Measurements from ENCODE around the gene VAPA.

GRCh38 chr18:9887992-9888391, 25.8 kb upstream of the VAPA start:
- TF ChIP-seq, protein P1, sequence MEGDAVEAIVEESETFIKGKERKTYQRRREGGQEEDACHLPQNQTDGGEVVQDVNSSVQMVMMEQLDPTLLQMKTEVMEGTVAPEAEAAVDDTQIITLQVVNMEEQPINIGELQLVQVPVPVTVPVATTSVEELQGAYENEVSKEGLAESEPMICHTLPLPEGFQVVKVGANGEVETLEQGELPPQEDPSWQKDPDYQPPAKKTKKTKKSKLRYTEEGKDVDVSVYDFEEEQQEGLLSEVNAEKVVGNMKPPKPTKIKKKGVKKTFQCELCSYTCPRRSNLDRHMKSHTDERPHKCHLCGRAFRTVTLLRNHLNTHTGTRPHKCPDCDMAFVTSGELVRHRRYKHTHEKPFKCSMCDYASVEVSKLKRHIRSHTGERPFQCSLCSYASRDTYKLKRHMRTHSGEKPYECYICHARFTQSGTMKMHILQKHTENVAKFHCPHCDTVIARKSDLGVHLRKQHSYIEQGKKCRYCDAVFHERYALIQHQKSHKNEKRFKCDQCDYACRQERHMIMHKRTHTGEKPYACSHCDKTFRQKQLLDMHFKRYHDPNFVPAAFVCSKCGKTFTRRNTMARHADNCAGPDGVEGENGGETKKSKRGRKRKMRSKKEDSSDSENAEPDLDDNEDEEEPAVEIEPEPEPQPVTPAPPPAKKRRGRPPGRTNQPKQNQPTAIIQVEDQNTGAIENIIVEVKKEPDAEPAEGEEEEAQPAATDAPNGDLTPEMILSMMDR (IDR thresholded peaks at IDR 0.05), result no peak
- TF ChIP-seq IRF1 (CRISPR knock-in tag; IDR thresholded peaks at IDR 0.05) (no peak), MAX (CRISPR knock-in tag; IDR thresholded peaks at IDR 0.05) (no peak), ZNF423 (CRISPR knock-in tag; IDR thresholded peaks at IDR 0.05) (no peak), AFF4 (CRISPR knock-in tag; IDR thresholded peaks at IDR 0.05; ENCODE audit: borderline replicate concordance) (no peak), MLX (CRISPR knock-in tag; IDR thresholded peaks at IDR 0.05) (no peak), TEAD4 (CRISPR knock-in tag; IDR thresholded peaks at IDR 0.05) (no peak), JUN (CRISPR knock-in tag; IDR thresholded peaks at IDR 0.05) (no peak), FOXJ3 (CRISPR knock-in tag; IDR thresholded peaks at IDR 0.05; ENCODE audit: borderline replicate concordance) (no peak), RELA (CRISPR knock-in tag; IDR thresholded peaks at IDR 0.05; ENCODE audit: borderline replicate concordance) (no peak), ZBTB21 (CRISPR knock-in tag; IDR thresholded peaks at IDR 0.05; ENCODE audit: borderline replicate concordance) (no peak)
- TF ChIP-seq, protein P2, sequence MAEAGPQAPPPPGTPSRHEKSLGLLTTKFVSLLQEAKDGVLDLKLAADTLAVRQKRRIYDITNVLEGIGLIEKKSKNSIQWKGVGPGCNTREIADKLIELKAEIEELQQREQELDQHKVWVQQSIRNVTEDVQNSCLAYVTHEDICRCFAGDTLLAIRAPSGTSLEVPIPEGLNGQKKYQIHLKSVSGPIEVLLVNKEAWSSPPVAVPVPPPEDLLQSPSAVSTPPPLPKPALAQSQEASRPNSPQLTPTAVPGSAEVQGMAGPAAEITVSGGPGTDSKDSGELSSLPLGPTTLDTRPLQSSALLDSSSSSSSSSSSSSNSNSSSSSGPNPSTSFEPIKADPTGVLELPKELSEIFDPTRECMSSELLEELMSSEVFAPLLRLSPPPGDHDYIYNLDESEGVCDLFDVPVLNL (CRISPR knock-in tag; IDR thresholded peaks at IDR 0.05; ENCODE audit: borderline replicate concordance, low read depth), result no peak
- TF ChIP-seq, protein P3, sequence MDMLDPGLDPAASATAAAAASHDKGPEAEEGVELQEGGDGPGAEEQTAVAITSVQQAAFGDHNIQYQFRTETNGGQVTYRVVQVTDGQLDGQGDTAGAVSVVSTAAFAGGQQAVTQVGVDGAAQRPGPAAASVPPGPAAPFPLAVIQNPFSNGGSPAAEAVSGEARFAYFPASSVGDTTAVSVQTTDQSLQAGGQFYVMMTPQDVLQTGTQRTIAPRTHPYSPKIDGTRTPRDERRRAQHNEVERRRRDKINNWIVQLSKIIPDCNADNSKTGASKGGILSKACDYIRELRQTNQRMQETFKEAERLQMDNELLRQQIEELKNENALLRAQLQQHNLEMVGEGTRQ (CRISPR knock-in tag; IDR thresholded peaks at IDR 0.05), result no peak
